HepG2 (cell line): ENCODE data around the gene ELP6. TPM values are rescaled to one million over a fixed set of nuclear protein-coding genes. Genes with fewer than 3 reads are reported as not detected.
A peak's percentile ranks its signal among the peaks of the same experiment; 100 is the strongest.

Source experiments
- CBFB ChIP-seq: sonication (generic); formaldehyde crosslinking; IDR thresholded peaks from 2 replicates; pipeline ENCODE4 v1.4.0; 2020; ENCODE audit warnings: missing genetic modification reagents
- DBP ChIP-seq: sonication (generic); formaldehyde crosslinking; IDR thresholded peaks from 2 replicates; pipeline ENCODE4 v1.4.0; 2020; ENCODE audit warnings: missing genetic modification reagents; ENCODE audit errors: not compliant biosample characterization
- DMAP1 ChIP-seq: IDR thresholded peaks from 2 replicates; pipeline ENCODE4 v1.6.1; 2016
- HMGA1 ChIP-seq: sonication (generic); formaldehyde crosslinking; conservative IDR thresholded peaks from 2 replicates; pipeline ENCODE4 v1.4.0; 2020; ENCODE audit warnings: missing genetic modification reagents
- ISL2 ChIP-seq: sonication (generic); formaldehyde crosslinking; IDR thresholded peaks from 2 replicates; pipeline ENCODE4 v1.5.0; 2020; ENCODE audit warnings: missing genetic modification reagents
- KAT2B ChIP-seq: fragments of 150-350 bp; IDR thresholded peaks from 2 replicates; pipeline ENCODE4 v1.6.1; 2014; ENCODE audit warnings: low read depth, low read length, borderline replicate concordance
- KDM5B ChIP-seq: sonication (generic); formaldehyde crosslinking; IDR thresholded peaks from 2 replicates; pipeline ENCODE4 v1.4.0; 2020; ENCODE audit warnings: missing genetic modification reagents, mild to moderate bottlenecking, borderline replicate concordance
- NFE2 ChIP-seq: sonication (generic); formaldehyde crosslinking; IDR thresholded peaks from 2 replicates; pipeline ENCODE4 v1.4.0; 2020; ENCODE audit warnings: missing genetic modification reagents
- POLR2AphosphoS5 ChIP-seq: IDR thresholded peaks from 2 replicates; pipeline ENCODE4 v1.6.1; 2012; ENCODE audit warnings: low read depth, low read length
- RXRA ChIP-seq: sonication (generic); formaldehyde crosslinking; IDR thresholded peaks from 2 replicates; pipeline ENCODE4 v1.5.1; 2020; ENCODE audit warnings: missing genetic modification reagents
- ZNF230 ChIP-seq: sonication (generic); formaldehyde crosslinking; IDR thresholded peaks from 2 replicates; pipeline ENCODE4 v1.4.0; 2020; ENCODE audit warnings: mild to moderate bottlenecking, missing genetic modification reagents
- ZNF570 ChIP-seq: sonication (generic); formaldehyde crosslinking; IDR thresholded peaks from 2 replicates; pipeline ENCODE4 v1.4.0; 2020; ENCODE audit warnings: mild to moderate bottlenecking, missing genetic modification reagents, borderline replicate concordance
- ZNF768 ChIP-seq: sonication (generic); formaldehyde crosslinking; IDR thresholded peaks from 2 replicates; pipeline ENCODE4 v1.4.0; 2020; ENCODE audit warnings: missing genetic modification reagents
- polyA plus RNA-seq, 8 experiments: library from polyadenylated mRNA; depleted of rRNA in 3 of 8; stranded (reverse) in 7 of 8; unstranded in 1 of 8; fragments of >200 nt; fragmentation: Illumina TruSeq in 4 of 8; extraction: Trizol in 4 of 8; gene quantifications; 2 replicates each; pipeline versions ENCODE4 v1.2.1 to v1.2.3, GENCODE V29; 2011 to 2016; ENCODE audit warnings: low read depth in 4 of 8, missing spikeins in 1 of 8, mixed read lengths in 1 of 8; ENCODE audit not compliant: insufficient read depth in 1 of 8
- total RNA-seq, 5 experiments: library from RNA; depleted of rRNA; stranded (reverse); fragments of >200 nt; fragmentation: Illumina TruSeq; extraction: Trizol; gene quantifications; 2 replicates each; pipeline ENCODE4 v1.2.3, GENCODE V29; 2016; ENCODE audit warnings: low read depth in 1 of 5
- TF ChIP-seq, protein P1 (sequence below): sonication (generic); formaldehyde crosslinking; IDR thresholded peaks from 2 replicates; pipeline ENCODE4 v1.9.0; 2021; ENCODE audit warnings: mild to moderate bottlenecking, missing genetic modification reagents
- TF ChIP-seq, protein P2 (sequence below): IDR thresholded peaks from 2 replicates; pipeline ENCODE4 v1.6.1; 2018; ENCODE audit warnings: missing genetic modification reagents
- TF ChIP-seq, protein P3 (sequence below): IDR thresholded peaks from 2 replicates; pipeline ENCODE4 v1.6.1; 2016; ENCODE audit warnings: mild to moderate bottlenecking
- TF ChIP-seq, protein P4 (sequence below), 2 experiments: sonication (generic) in 1 of 2; formaldehyde crosslinking in 1 of 2; IDR thresholded peaks; 2 replicates each; pipeline versions ENCODE4 v1.4.0 to v1.6.1; 2018 to 2020; ENCODE audit warnings: missing genetic modification reagents in 2 of 2, borderline replicate concordance in 1 of 2, low read depth in 1 of 2, mild to moderate bottlenecking in 1 of 2, missing biosample characterization in 1 of 2

ELP6 gene
- total and polyA plus RNA-seq, 2 of the 13 experiments (the other 11 are each of a cell fraction or from before 2014, with no cell fraction given) = 45.0 to 49.3 TPM

DNA sequence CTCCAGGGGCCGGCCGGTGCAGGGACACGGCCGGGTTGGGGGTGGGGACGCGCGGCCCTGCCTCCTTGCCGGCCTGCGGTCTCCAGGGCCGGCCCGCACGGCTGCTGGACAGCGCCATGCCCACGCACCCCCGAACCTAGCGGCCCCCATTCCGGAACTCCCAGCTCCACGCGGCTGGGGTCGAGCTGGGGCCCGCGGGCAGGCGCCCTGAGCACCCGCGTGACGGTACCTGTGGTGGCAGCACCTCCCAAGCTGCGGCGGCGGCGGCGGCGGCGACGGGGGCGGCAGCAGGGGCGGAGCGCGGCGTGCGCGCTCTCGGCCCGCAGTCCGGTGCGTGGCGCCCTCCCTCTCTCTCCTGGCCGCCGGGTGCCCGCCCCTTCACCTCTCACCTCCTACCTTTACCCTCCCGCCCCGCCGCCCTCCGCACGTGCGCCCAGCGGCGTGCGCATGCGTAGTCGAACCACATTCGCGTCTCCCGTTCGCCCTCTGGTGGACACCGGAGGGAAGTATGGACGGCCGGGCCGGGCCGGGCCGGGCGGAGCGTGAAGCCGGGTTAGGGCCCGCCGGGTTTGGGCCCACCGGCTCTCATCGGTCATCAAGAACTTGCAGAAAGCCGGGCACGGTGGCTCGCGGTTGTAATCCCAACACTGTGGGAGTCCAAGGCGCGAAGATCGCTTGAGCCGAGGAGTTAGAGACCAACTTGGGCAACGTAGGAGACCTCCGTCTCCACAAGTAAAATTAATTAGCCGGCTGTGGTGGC is 37.8 kb downstream of the ELP6 start, which contains the start of gene SCAP (continued):
- TF ChIP-seq, protein P1, sequence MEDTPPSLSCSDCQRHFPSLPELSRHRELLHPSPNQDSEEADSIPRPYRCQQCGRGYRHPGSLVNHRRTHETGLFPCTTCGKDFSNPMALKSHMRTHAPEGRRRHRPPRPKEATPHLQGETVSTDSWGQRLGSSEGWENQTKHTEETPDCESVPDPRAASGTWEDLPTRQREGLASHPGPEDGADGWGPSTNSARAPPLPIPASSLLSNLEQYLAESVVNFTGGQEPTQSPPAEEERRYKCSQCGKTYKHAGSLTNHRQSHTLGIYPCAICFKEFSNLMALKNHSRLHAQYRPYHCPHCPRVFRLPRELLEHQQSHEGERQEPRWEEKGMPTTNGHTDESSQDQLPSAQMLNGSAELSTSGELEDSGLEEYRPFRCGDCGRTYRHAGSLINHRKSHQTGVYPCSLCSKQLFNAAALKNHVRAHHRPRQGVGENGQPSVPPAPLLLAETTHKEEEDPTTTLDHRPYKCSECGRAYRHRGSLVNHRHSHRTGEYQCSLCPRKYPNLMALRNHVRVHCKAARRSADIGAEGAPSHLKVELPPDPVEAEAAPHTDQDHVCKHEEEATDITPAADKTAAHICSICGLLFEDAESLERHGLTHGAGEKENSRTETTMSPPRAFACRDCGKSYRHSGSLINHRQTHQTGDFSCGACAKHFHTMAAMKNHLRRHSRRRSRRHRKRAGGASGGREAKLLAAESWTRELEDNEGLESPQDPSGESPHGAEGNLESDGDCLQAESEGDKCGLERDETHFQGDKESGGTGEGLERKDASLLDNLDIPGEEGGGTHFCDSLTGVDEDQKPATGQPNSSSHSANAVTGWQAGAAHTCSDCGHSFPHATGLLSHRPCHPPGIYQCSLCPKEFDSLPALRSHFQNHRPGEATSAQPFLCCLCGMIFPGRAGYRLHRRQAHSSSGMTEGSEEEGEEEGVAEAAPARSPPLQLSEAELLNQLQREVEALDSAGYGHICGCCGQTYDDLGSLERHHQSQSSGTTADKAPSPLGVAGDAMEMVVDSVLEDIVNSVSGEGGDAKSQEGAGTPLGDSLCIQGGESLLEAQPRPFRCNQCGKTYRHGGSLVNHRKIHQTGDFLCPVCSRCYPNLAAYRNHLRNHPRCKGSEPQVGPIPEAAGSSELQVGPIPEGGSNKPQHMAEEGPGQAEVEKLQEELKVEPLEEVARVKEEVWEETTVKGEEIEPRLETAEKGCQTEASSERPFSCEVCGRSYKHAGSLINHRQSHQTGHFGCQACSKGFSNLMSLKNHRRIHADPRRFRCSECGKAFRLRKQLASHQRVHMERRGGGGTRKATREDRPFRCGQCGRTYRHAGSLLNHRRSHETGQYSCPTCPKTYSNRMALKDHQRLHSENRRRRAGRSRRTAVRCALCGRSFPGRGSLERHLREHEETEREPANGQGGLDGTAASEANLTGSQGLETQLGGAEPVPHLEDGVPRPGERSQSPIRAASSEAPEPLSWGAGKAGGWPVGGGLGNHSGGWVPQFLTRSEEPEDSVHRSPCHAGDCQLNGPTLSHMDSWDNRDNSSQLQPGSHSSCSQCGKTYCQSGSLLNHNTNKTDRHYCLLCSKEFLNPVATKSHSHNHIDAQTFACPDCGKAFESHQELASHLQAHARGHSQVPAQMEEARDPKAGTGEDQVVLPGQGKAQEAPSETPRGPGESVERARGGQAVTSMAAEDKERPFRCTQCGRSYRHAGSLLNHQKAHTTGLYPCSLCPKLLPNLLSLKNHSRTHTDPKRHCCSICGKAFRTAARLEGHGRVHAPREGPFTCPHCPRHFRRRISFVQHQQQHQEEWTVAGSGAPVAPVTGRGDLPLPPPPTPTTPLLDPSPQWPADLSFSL (CRISPR knock-in tag) = no peak
- TF ChIP-seq, protein P2, sequence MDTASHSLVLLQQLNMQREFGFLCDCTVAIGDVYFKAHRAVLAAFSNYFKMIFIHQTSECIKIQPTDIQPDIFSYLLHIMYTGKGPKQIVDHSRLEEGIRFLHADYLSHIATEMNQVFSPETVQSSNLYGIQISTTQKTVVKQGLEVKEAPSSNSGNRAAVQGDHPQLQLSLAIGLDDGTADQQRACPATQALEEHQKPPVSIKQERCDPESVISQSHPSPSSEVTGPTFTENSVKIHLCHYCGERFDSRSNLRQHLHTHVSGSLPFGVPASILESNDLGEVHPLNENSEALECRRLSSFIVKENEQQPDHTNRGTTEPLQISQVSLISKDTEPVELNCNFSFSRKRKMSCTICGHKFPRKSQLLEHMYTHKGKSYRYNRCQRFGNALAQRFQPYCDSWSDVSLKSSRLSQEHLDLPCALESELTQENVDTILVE (CRISPR knock-in tag) = peak; percentile 98
- TF ChIP-seq KDM5B (CRISPR knock-in tag) (peak; percentile 36; the same call in 1 of the 2 replicates), POLR2AphosphoS5 (0 out of 2 replicates have a peak, but pooled peaks have one; percentile 32), HMGA1 (CRISPR knock-in tag) (no peak), NFE2 (CRISPR knock-in tag) (no peak), KAT2B (no peak), ZNF230 (CRISPR knock-in tag) (no peak), RXRA (CRISPR knock-in tag) (peak; percentile 98), ZNF570 (CRISPR knock-in tag) (no peak), ISL2 (CRISPR knock-in tag) (0 out of 2 replicates have a peak, but pooled peaks have one; percentile 33), DBP (CRISPR knock-in tag) (no peak), ZNF768 (peak; percentile 41; the same call in 1 of the 2 replicates), CBFB (CRISPR knock-in tag) (peak; percentile 59; the same call in 1 of the 2 replicates), DMAP1 (peak; percentile 78; the same call in 1 of the 2 replicates)
- TF ChIP-seq, protein P3, sequence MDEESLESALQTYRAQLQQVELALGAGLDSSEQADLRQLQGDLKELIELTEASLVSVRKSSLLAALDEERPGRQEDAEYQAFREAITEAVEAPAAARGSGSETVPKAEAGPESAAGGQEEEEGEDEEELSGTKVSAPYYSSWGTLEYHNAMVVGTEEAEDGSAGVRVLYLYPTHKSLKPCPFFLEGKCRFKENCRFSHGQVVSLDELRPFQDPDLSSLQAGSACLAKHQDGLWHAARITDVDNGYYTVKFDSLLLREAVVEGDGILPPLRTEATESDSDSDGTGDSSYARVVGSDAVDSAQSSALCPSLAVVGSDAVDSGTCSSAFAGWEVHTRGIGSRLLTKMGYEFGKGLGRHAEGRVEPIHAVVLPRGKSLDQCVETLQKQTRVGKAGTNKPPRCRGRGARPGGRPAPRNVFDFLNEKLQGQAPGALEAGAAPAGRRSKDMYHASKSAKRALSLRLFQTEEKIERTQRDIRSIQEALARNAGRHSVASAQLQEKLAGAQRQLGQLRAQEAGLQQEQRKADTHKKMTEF (CRISPR knock-in tag) = peak; percentile 93; the same call in 1 of the 2 replicates
- TF ChIP-seq, protein P4, sequence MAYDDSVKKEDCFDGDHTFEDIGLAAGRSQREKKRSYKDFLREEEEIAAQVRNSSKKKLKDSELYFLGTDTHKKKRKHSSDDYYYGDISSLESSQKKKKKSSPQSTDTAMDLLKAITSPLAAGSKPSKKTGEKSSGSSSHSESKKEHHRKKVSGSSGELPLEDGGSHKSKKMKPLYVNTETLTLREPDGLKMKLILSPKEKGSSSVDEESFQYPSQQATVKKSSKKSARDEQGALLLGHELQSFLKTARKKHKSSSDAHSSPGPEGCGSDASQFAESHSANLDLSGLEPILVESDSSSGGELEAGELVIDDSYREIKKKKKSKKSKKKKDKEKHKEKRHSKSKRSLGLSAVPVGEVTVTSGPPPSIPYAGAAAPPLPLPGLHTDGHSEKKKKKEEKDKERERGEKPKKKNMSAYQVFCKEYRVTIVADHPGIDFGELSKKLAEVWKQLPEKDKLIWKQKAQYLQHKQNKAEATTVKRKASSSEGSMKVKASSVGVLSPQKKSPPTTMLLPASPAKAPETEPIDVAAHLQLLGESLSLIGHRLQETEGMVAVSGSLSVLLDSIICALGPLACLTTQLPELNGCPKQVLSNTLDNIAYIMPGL (CRISPR knock-in tag; IDR thresholded peaks at IDR 0.05; ENCODE audit: borderline replicate concordance in 1 of 2, low read depth in 1 of 2) = peak; percentile 93 to 95
